PC-3 (cell line): ENCODE measurements around the gene TRAPPC10. TPM values are rescaled to one million over a fixed set of nuclear protein-coding genes. Genes with fewer than 3 reads are reported as not detected.

Experiments
- ATAC-seq: fragments of 200-7000 bp; cut with Tn5 transposase; 2 replicates; pipeline ENCODE4 v1.9.1; 2020; ENCODE audit warnings: mild to moderate bottlenecking, moderate library complexity
- BruUV-seq: library from RNA; stranded (reverse); fragments of 400-500 nt; replicated peaks from 2 replicates; lab custom pipeline; 2021; lab: Mats Ljungman, UMichigan
- CTCF ChIA-PET: fragments of 300-600 bp; sonication (Branson Sonifier 250); formaldehyde crosslinking; loops from one replicate; lab custom pipeline; 2022; ENCODE audit warnings: antibody characterized with exemption; lab: Charles Lee
- POLR2A ChIA-PET: fragments of 300-600 bp; sonication (Branson Sonifier 250); formaldehyde crosslinking; loops from one replicate; lab custom pipeline; 2022; ENCODE audit warnings: antibody characterized with exemption; ENCODE audit not compliant: unreplicated experiment; lab: Charles Lee
- DNase-seq: peaks from one replicate; pipeline ENCODE4 v3.0.0-alpha.2; 2015
- H2AFZ ChIP-seq: fragments of 300-600 bp; sonication (generic); 2 replicates; pipeline ENCODE4 v1.6.0; 2016; ENCODE audit warnings: antibody characterized with exemption, low read length
- H3F3A ChIP-seq: fragments of 300-600 bp; sonication (generic); one replicate; pipeline ENCODE4 v1.6.0; 2017; ENCODE audit warnings: antibody characterized with exemption, low read length, control low read depth, mild to moderate bottlenecking; ENCODE audit not compliant: unreplicated experiment
- H3K27ac ChIP-seq: fragments of 300-600 bp; sonication (generic); 2 replicates; pipeline ENCODE4 v1.5.1; 2016; ENCODE audit warnings: mild to moderate bottlenecking, low read length
- H3K27me3 ChIP-seq: fragments of 300-600 bp; sonication (generic); 2 replicates; pipeline ENCODE4 v1.6.1; 2016; ENCODE audit warnings: low read length, mixed read lengths
- H3K36me3 ChIP-seq: fragments of 300-600 bp; sonication (generic); 2 replicates; pipeline ENCODE4 v1.6.1; 2016; ENCODE audit warnings: low read depth, mixed run types, low read length, mixed read lengths
- H3K4me1 ChIP-seq: fragments of 300-600 bp; sonication (generic); 2 replicates; pipeline ENCODE4 v1.5.1; 2016; ENCODE audit warnings: low read length; ENCODE audit not compliant: insufficient read depth
- H3K4me2 ChIP-seq: fragments of 300-600 bp; sonication (generic); 2 replicates; pipeline ENCODE4 v1.6.0; 2016; ENCODE audit warnings: low read length
- H3K4me3 ChIP-seq: fragments of 300-600 bp; sonication (generic); 2 replicates; pipeline ENCODE4 v1.5.1; 2016; ENCODE audit warnings: mild to moderate bottlenecking, low read length, mixed read lengths
- H3K79me2 ChIP-seq: fragments of 300-600 bp; sonication (generic); 2 replicates; pipeline ENCODE4 v1.6.1; 2017; ENCODE audit warnings: low read length, mixed read lengths
- H3K9ac ChIP-seq: fragments of 300-600 bp; sonication (generic); 2 replicates; pipeline ENCODE4 v1.6.0; 2016; ENCODE audit warnings: mild to moderate bottlenecking, low read length
- H3K9me2 ChIP-seq: fragments of 300-600 bp; sonication (generic); replicated peaks from 2 replicates; pipeline ENCODE4 v1.6.1; 2016; ENCODE audit warnings: mixed run types, low read length, mixed read lengths
- H3K9me3 ChIP-seq: fragments of 300-600 bp; sonication (generic); 2 replicates; pipeline ENCODE4 v1.6.1; 2016; ENCODE audit warnings: low read length, mixed read lengths
- H4K20me1 ChIP-seq: fragments of 300-600 bp; sonication (generic); 2 replicates; pipeline ENCODE4 v1.6.1; 2016; ENCODE audit warnings: low read length, mixed read lengths
- EZH2 ChIP-seq: fragments of 300-600 bp; sonication (generic); IDR thresholded peaks from one replicate; pipeline ENCODE4 v1.6.1; 2017; ENCODE audit warnings: antibody characterized with exemption, mild to moderate bottlenecking, low read length; ENCODE audit not compliant: unreplicated experiment
- EZH2phosphoT487 ChIP-seq: fragments of 300-600 bp; sonication (generic); IDR thresholded peaks from 2 replicates; pipeline ENCODE4 v1.6.1; 2018; ENCODE audit warnings: mild to moderate bottlenecking, antibody characterized with exemption, low read length, borderline replicate concordance
- intact Hi-C: fragments of 100-400 bp; cut with micrococcal nuclease; formaldehyde crosslinking; loops from 2 replicates; pipeline ENCODE4 v1.9.0; 2023
- total RNA-seq: library from RNA; depleted of rRNA; stranded (reverse); fragments of >200 nt; gene quantifications from 2 replicates; pipeline ENCODE4 v1.2.3, GENCODE V29; 2014
- TF ChIP-seq, protein P1 (sequence below): fragments of 300-600 bp; sonication (generic); conservative IDR thresholded peaks from 2 replicates; pipeline ENCODE4 v1.5.1; 2017; ENCODE audit warnings: antibody characterized with exemption, low read depth, mild to moderate bottlenecking, low read length

The TRAPPC10 gene
- total RNA-seq, 1 experiment from 2014 or later, result 31.4 TPM

DNA sequence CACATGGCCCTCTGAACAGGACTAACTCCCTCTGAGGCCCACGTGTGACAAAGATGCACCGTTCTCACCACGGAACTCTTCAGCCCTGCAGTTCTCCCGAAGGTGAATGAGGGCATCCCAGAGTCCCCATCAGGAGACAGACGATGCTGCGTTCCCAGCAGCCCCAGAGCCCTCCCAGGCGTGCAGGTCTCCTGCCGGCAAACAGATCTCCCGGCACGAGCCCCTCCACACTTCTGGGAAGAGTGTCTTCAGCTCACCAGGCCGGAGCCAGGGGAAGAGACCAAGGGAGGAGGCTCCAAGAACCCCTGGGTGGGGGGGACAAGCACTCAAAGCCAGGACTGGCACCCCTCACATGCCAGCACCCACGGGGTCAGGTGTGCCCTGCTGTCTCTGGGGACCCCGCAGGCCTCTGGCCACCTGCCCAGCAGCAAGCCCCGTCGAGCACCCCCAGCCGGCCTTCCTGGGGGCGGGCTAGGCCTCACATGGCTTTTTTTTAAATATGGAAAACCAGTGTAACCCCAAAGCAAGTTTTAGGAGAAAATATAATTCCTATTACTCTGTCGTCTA is 45.1 kb upstream of the TRAPPC10 start:
- intact Hi-C loops, result no loop called here
- ChIA-PET CTCF (no interaction called here), POLR2A (no interaction called here)
- H3K4me2 ChIP-seq, result no peak overlapping the region
- ATAC-seq (no peak), DNase-seq (no peak)
- no peaks in the 10 kb centered on the region for H3K79me2 ChIP-seq
- no peaks in the 10 kb centered on the region for H3K27me3 ChIP-seq
- H3K4me1 ChIP-seq, result no peaks in the 10 kb centered on the region
- no peaks in the 10 kb centered on the region for H4K20me1 ChIP-seq
- no peak overlapping the region for H3K27ac ChIP-seq
- no peak overlapping the region for H2AFZ ChIP-seq
- no peak overlapping the region for H3K9ac ChIP-seq
- no TSS peak for BruUV-seq
- TF ChIP-seq EZH2phosphoT487 (no peak), EZH2 (no peak)
- TF ChIP-seq, protein P1, sequence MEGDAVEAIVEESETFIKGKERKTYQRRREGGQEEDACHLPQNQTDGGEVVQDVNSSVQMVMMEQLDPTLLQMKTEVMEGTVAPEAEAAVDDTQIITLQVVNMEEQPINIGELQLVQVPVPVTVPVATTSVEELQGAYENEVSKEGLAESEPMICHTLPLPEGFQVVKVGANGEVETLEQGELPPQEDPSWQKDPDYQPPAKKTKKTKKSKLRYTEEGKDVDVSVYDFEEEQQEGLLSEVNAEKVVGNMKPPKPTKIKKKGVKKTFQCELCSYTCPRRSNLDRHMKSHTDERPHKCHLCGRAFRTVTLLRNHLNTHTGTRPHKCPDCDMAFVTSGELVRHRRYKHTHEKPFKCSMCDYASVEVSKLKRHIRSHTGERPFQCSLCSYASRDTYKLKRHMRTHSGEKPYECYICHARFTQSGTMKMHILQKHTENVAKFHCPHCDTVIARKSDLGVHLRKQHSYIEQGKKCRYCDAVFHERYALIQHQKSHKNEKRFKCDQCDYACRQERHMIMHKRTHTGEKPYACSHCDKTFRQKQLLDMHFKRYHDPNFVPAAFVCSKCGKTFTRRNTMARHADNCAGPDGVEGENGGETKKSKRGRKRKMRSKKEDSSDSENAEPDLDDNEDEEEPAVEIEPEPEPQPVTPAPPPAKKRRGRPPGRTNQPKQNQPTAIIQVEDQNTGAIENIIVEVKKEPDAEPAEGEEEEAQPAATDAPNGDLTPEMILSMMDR, result no peak
- no peaks in the 10 kb centered on the region for H3K9me3 ChIP-seq
- H3F3A ChIP-seq, result no peaks in the 10 kb centered on the region
- no peak overlapping the region for H3K4me3 ChIP-seq
- H3K9me2 ChIP-seq, result no peaks in the 10 kb centered on the region
- no peaks in the 10 kb centered on the region; the same call in 1 of the 2 replicates for H3K36me3 ChIP-seq

DNA sequence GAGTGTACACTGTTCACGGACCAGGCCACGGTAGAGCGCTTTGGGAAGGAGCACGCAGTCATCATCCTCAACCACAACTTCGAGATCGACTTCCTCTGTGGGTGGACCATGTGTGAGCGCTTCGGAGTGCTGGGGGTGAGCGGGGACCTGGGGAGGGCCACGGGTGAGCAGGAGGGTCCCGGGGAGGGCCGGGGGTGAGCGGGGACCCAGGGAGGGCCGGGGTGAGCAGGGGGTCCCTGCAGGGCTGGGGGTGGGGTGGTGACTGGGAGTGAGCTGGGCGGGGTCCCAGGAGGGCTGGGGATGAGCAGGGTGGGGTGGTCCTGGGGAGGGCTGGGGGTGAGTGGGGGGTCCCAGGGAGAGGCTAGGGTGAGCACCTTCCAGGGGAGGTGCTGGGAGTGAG is 44.1 kb upstream of the TRAPPC10 start:
- Histone ChIP-seq H2AFZ (no peak overlapping the region), H3K9me2 (no peaks in the 10 kb centered on the region), H3K36me3 (no peaks in the 10 kb centered on the region; the same call in 1 of the 2 replicates), H3K9me3 (no peaks in the 10 kb centered on the region), H3K9ac (no peak overlapping the region), H3K27ac (no peak overlapping the region), H3K4me1 (no peaks in the 10 kb centered on the region), H3K79me2 (no peaks in the 10 kb centered on the region), H3K4me3 (no peak overlapping the region), H4K20me1 (no peaks in the 10 kb centered on the region), H3K27me3 (no peaks in the 10 kb centered on the region), H3F3A (no peaks in the 10 kb centered on the region), H3K4me2 (no peak overlapping the region)
- ATAC-seq (no peak), DNase-seq (no peak)
- intact Hi-C loops, result no loop called here
- CTCF ChIA-PET, result no interaction called here
- no peak for TF ChIP-seq EZH2
- no peak for TF ChIP-seq EZH2phosphoT487
- TF ChIP-seq, protein P1, result no peak
- no TSS peak for BruUV-seq
- POLR2A ChIA-PET, result no interaction called here

DNA sequence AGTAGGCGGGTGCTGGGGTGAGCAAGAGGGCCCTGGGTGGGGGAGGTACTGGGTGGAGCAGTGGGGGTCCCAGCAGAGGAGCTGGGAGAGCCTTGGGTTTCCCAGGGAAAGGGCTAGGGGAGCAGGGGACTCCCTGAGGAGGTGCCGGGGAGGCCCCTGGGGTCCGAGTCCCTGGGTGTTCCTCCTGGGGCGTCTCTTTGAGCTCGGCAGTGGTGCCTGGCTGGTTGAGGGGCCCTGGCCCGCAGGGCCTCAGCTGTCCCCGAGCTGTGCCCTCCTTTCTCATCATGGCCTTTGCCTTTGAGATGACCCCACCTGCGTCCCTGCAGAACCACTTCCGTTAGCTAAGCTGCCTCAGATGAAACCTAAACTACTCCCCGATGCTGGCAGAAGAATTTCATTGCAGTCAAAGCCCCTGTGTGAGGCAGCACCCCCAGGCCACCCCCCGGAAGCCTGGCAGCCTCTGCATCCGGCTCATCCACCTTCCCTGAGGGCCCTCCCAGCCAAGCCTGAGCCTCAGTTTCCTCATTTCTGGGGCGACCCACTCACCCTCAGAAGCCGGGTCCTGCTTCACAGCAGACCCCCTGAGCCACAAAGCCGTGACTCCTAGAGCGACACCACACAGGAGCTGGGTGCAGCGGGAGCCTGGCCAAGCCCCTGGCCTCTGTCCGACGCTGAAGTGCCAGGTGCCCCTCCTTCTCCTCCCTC is 43.5 kb upstream of the TRAPPC10 start:
- Histone ChIP-seq H3K27me3 (no peaks in the 10 kb centered on the region), H4K20me1 (no peaks in the 10 kb centered on the region), H3K79me2 (no peaks in the 10 kb centered on the region), H3K9me2 (no peaks in the 10 kb centered on the region), H3K4me1 (no peaks in the 10 kb centered on the region), H3K9me3 (no peaks in the 10 kb centered on the region), H3K9ac (no peak overlapping the region), H3K36me3 (no peaks in the 10 kb centered on the region; the same call in 1 of the 2 replicates), H3K4me3 (no peak overlapping the region), H3F3A (no peaks in the 10 kb centered on the region), H3K4me2 (no peak overlapping the region), H2AFZ (no peak overlapping the region), H3K27ac (no peak overlapping the region)
- intact Hi-C loops, result no loop called here
- ChIA-PET CTCF (no interaction called here), POLR2A (no interaction called here)
- no TSS peak for BruUV-seq
- no peak for DNase-seq
- ATAC-seq, result no peak
- TF ChIP-seq, protein P1, result no peak
- TF ChIP-seq EZH2phosphoT487 (no peak), EZH2 (no peak)
